ENCODE data around the gene TMEM139.

DNA sequence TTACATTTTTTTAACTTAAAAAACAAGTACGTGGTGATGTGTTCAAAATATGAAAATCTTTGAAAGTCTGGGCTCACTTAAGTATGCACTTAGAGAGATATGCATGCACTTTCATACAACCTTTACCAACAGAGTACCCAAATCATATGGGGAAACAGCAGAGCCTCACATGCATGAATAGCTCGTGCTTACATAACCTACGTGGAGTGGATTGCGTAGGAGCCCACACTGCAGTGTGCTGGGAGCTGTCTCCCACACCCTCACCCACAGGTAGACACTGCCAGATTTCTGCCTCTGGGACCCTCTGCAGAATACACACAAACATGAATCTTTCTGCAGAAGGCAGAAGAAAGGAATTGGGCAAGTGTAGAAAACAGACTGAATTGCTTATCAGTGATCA lies 31.7 kb downstream of the TMEM139 start:
- TF ChIP-seq BHLHE40 (IDR thresholded peaks at IDR 0.05; ENCODE audit: borderline replicate concordance) (no peak), FOXA1 (IDR thresholded peaks at IDR 0.05) (no peak), SP1 (IDR thresholded peaks at IDR 0.05) (no peak), NFRKB (IDR thresholded peaks at IDR 0.05) (no peak), FOXM1 (IDR thresholded peaks at IDR 0.05; ENCODE audit: borderline replicate concordance) (no peak), SUZ12 (IDR thresholded peaks at IDR 0.05) (no peak)
